ENCODE measurements around the gene CMPK1. TPM values are rescaled to one million over a fixed set of nuclear protein-coding genes. Genes with fewer than 3 reads are reported as not detected.
A peak's percentile ranks its signal among the peaks of the same experiment; 100 is the strongest.

The CMPK1 gene
- total RNA-seq, 2 donors from 2014 or later, result 62.0 to 70.3 TPM

- Histone ChIP-seq H3K4me3 (no peak overlapping the region), H3K27me3 (no peaks in the 10 kb centered on the region)
- peak; percentile 92 for ATAC-seq
Observed at GRCh38 chr1:47323599-47324031, 10.0 kb upstream of the CMPK1 start.

DNA sequence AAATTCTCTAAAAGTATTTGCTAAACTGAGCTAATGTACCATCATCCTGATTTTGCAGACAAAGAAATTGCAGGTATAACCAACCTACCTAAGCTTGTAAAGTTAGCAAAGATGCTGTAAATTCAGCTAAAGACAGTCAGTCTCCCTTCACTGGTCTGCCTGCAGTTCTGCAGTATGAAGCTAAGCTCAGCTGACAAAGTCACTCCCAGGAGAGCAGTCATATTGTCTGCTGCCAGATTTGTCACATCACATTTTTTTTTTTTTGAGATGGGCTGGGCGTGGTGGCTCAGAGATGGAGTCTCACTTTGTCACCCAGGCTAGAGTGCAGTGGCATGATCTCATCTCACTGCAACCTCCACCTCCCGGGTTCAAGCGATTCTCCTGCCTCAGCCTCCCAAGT, 8.9 kb upstream of the CMPK1 start:
- intact Hi-C loops (cut with DNase I), result no loop called here
- Histone ChIP-seq H3K9me3 (no peaks in the 10 kb centered on the region), H3K4me3 (no peak overlapping the region), H3K36me3 (replicated peaks in 1 of 2; ENCODE audit: insufficient read depth in 1 of 2, low read depth in 2 of 2) (no peaks in the 10 kb centered on the region), H3K4me1 (peaks cover 22% of the 10 kb centered on the region), H3K27ac (peak overlapping the region; percentile 45 to 89 (median 83)), H3K27me3 (no peaks in the 10 kb centered on the region)
- TF ChIP-seq POLR2A (IDR thresholded peaks at IDR 0.05), result no peak
- TF ChIP-seq CTCF (IDR thresholded peaks at IDR 0.05), result no peak
- DNase-seq (no peak), ATAC-seq (no peak)
- 85 to 90% methylated on average over 3 of the region's 3 CpGs for WGBS, 2 donors

More at GRCh38 chr1:47323599-47324031, 10.0 kb upstream of the CMPK1 start:
- peak in 1 of 4 donors; percentile 34 for DNase-seq
- Histone ChIP-seq H3K27ac (peak overlapping the region; percentile 6 to 89 (median 83)), H3K9me3 (no peaks in the 10 kb centered on the region), H3K36me3 (replicated peaks in 1 of 2; ENCODE audit: insufficient read depth in 1 of 2, low read depth in 2 of 2) (no peaks in the 10 kb centered on the region), H3K4me1 (peaks cover 22% of the 10 kb centered on the region)
- intact Hi-C loops (cut with DNase I), result no loop called here
- TF ChIP-seq CTCF (IDR thresholded peaks at IDR 0.05) (no peak), POLR2A (IDR thresholded peaks at IDR 0.05) (peak in 2 of 3 donors; percentile 25 to 42)
- 0 to 30% methylated on average over 1 of the region's 1 CpG for WGBS, 2 donors

DNA sequence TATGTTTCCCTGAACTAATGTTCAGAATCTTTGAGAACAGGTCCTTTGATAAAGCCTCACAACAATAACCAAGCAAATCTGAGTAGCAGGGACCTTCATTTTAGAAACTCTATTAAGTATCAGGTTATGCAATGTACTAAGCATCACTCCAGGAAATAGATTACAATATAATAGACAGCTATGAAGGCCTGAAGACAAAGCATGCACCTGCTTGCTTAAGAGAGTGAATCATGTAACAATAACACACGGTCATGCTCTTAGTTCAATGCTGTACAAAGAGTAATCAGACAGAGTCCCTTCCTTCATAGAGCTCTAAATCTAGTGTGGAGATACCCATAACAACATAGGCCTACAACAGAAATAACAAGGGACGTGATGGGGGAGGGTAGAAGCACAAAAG, 8.1 kb upstream of the CMPK1 start:
- Histone ChIP-seq H3K4me1 (peaks cover 22% of the 10 kb centered on the region), H3K4me3 (no peak overlapping the region), H3K27ac (peak overlapping the region in 3 of 4 donors; percentile 81 to 89 (median 85)), H3K9me3 (no peaks in the 10 kb centered on the region), H3K36me3 (replicated peaks in 1 of 2; ENCODE audit: insufficient read depth in 1 of 2, low read depth in 2 of 2) (no peaks in the 10 kb centered on the region), H3K27me3 (no peaks in the 10 kb centered on the region)
- WGBS, 2 donors, result 56% methylated on average over 2 of the region's 2 CpGs
- DNase-seq (peak in 1 of 4 donors; percentile 22), ATAC-seq (peak; percentile 79)
- intact Hi-C loops (cut with DNase I), result no loop called here
- TF ChIP-seq POLR2A (IDR thresholded peaks at IDR 0.05), result peak in 2 of 3 donors; percentile 12 to 16
- no peak for TF ChIP-seq CTCF (IDR thresholded peaks at IDR 0.05)

GRCh38 chr1:47326271-47326670, 7.3 kb upstream of the CMPK1 start:
- no peak for ATAC-seq
- intact Hi-C loops (cut with DNase I), result no loop called here
- Histone ChIP-seq H3K4me1 (peaks cover 22% of the 10 kb centered on the region), H3K4me3 (no peak overlapping the region), H3K27me3 (no peaks in the 10 kb centered on the region), H3K36me3 (replicated peaks in 1 of 2; ENCODE audit: insufficient read depth in 1 of 2, low read depth in 2 of 2) (no peaks in the 10 kb centered on the region), H3K27ac (peak overlapping the region in 3 of 4 donors; percentile 81 to 89 (median 85)), H3K9me3 (no peaks in the 10 kb centered on the region)
- 86 to 89% methylated on average over 2 of the region's 2 CpGs for WGBS, 2 donors
- DNase-seq, result no peak
- no peak for TF ChIP-seq POLR2A (IDR thresholded peaks at IDR 0.05)
- TF ChIP-seq CTCF (IDR thresholded peaks at IDR 0.05), result no peak

- WGBS, 2 donors, result 87 to 89% methylated on average over 3 of the region's 3 CpGs
Observed at GRCh38 chr1:47328992-47329391, 4.6 kb upstream of the CMPK1 start.

More at GRCh38 chr1:47328992-47329391, 4.6 kb upstream of the CMPK1 start:
- Histone ChIP-seq H3K36me3 (replicated peaks in 1 of 2; ENCODE audit: insufficient read depth in 1 of 2, low read depth in 2 of 2) (no peaks in the 10 kb centered on the region), H3K4me3 (no peak overlapping the region), H3K27me3 (no peaks in the 10 kb centered on the region), H3K4me1 (peaks cover 26% of the 10 kb centered on the region), H3K9me3 (no peaks in the 10 kb centered on the region), H3K27ac (no peak overlapping the region)
- intact Hi-C loops (cut with DNase I), result no loop called here
- TF ChIP-seq CTCF (IDR thresholded peaks at IDR 0.05), result no peak
- TF ChIP-seq POLR2A (IDR thresholded peaks at IDR 0.05), result no peak
- DNase-seq, result no peak
- ATAC-seq, result no peak
